ENCODE data around the gene SH3BP4. TPM values are rescaled to one million over a fixed set of nuclear protein-coding genes. Genes with fewer than 3 reads are reported as not detected.
A peak's percentile ranks its signal among the peaks of the same experiment; 100 is the strongest.

SH3BP4 gene
- polyA plus RNA-seq, 2 of the 4 experiments (the other 2 are of a cell fraction), result 22.6 to 35.7 TPM

- Histone ChIP-seq H3K27ac (no peak overlapping the region; a peak in 1 of 6 replicates), H3K4me3 (no peak overlapping the region), H3K9me3 (no peaks in the 10 kb centered on the region), H3K4me1 (peaks cover 41% of the 10 kb centered on the region), H3K4me2 (no peak overlapping the region)
- ATAC-seq (no peak), FAIRE-seq (no peak), DNase-seq (ENCODE audit: low read depth in 1 of 2, low spot score in 1 of 2) (no peak)
- WGBS (ENCODE audit: missing lambda C conversion rate), result 90% methylated on average over 14 of the region's 14 CpGs
- ChIA-PET CTCF (interaction anchor here (1.9 kb wide), 1 partner anchor 11 kb away, joined by 8 read pairs; no protein-coding TSS in a partner anchor), POLR2A (no interaction called here)
- TF ChIP-seq FOSB (CRISPR knock-in tag; IDR thresholded peaks at IDR 0.05), result no peak
- no peak for TF ChIP-seq BCL3 (IDR thresholded peaks at IDR 0.05)
- TF ChIP-seq GATA3 (IDR thresholded peaks at IDR 0.05; ENCODE audit: borderline replicate concordance), result no peak
- TF ChIP-seq ATOH8 (CRISPR knock-in tag; IDR thresholded peaks at IDR 0.05; ENCODE audit: low read depth), result no peak
- TF ChIP-seq ZNF302 (CRISPR knock-in tag; IDR thresholded peaks at IDR 0.05), result no peak
- no peak for TF ChIP-seq CHD2 (IDR thresholded peaks at IDR 0.05; ENCODE audit: low read length, partially characterized antibody)
- no peak for TF ChIP-seq TP53 (CRISPR knock-in tag; IDR thresholded peaks at IDR 0.05)
- TF ChIP-seq KDM5A (IDR thresholded peaks at IDR 0.05), result no peak
- no peak for TF ChIP-seq MAFK (IDR thresholded peaks at IDR 0.05; ENCODE audit: partially characterized antibody)
- no peak for TF ChIP-seq NR3C1 (IDR thresholded peaks at IDR 0.05)
- TF ChIP-seq HDAC2 (IDR thresholded peaks at IDR 0.05), result no peak
- TF ChIP-seq KDM1A (IDR thresholded peaks at IDR 0.05; ENCODE audit: low read depth), result no peak
- no peak for TF ChIP-seq NFE2L2 (conservative IDR thresholded peaks at IDR 0.05; ENCODE audit: low read length)
- TF ChIP-seq CBX8 (IDR thresholded peaks at IDR 0.05), result no peak
- no peak for TF ChIP-seq HOXB13 (CRISPR knock-in tag; IDR thresholded peaks at IDR 0.05; ENCODE audit: low read depth)
- no peak for TF ChIP-seq HEYL (CRISPR knock-in tag; IDR thresholded peaks at IDR 0.05)
- no peak for TF ChIP-seq RCOR1 (IDR thresholded peaks at IDR 0.05; ENCODE audit: low read depth, low read length)
- TF ChIP-seq MYC (IDR thresholded peaks at IDR 0.05; ENCODE audit: borderline replicate concordance, low read length), result no peak
Measured at GRCh38 chr2:234967201-234967869, 15.5 kb downstream of the SH3BP4 start.

- H3K4me2 ChIP-seq, result no peak overlapping the region
- WGBS (ENCODE audit: missing lambda C conversion rate), result 84% methylated on average over 5 of the region's 5 CpGs
- TF ChIP-seq FOSB (CRISPR knock-in tag; IDR thresholded peaks at IDR 0.05) (no peak), MAX (IDR thresholded peaks at IDR 0.05) (no peak)
- ChIA-PET POLR2A (no interaction called here), CTCF (interaction anchor here (1.1 to 1.9 kb wide), 2 partner anchors 11 to 422 kb away, joined by 4 to 8 read pairs; no protein-coding TSS in a partner anchor)
- no peak for ATAC-seq
- DNase-seq (ENCODE audit: low read depth in 1 of 2, low spot score in 1 of 2), result no peak
- H3K4me1 ChIP-seq, result peaks cover 46% of the 10 kb centered on the region
- no peak overlapping the region; a peak in 1 of 6 replicates for H3K27ac ChIP-seq
- FAIRE-seq, result no peak
- H3K9me3 ChIP-seq, result no peaks in the 10 kb centered on the region
- no peak overlapping the region for H3K4me3 ChIP-seq
Measured at GRCh38 chr2:234967870-234968208, 16.0 kb downstream of the SH3BP4 start.

GRCh38 chr2:234968631-234969305 is 17.0 kb downstream of the SH3BP4 start:
- H3K9me3 ChIP-seq, result no peaks in the 10 kb centered on the region
- TF ChIP-seq CBX8 (IDR thresholded peaks at IDR 0.05) (no peak), TP53 (CRISPR knock-in tag; IDR thresholded peaks at IDR 0.05) (no peak), RCOR1 (IDR thresholded peaks at IDR 0.05; ENCODE audit: low read depth, low read length) (no peak), EP300 (IDR thresholded peaks at IDR 0.05) (no peak), GATA3 (IDR thresholded peaks at IDR 0.05; ENCODE audit: borderline replicate concordance) (no peak), TFCP2L1 (CRISPR knock-in tag; IDR thresholded peaks at IDR 0.05) (no peak), SMC3 (IDR thresholded peaks at IDR 0.05) (no peak), JUNB (IDR thresholded peaks at IDR 0.05) (no peak), HOXB5 (CRISPR knock-in tag; IDR thresholded peaks at IDR 0.05) (no peak)
- WGBS (ENCODE audit: missing lambda C conversion rate), result 88% methylated on average over 14 of the region's 14 CpGs
- ATAC-seq (no peak), DNase-seq (ENCODE audit: low read depth in 1 of 2, low spot score in 1 of 2) (no peak), FAIRE-seq (no peak)
- H3K4me3 ChIP-seq, result no peak overlapping the region
- ChIA-PET CTCF (interaction anchor here (0.9 to 1.1 kb wide), 2 partner anchors 11 to 423 kb away, joined by 3 to 4 read pairs; no protein-coding TSS in a partner anchor), POLR2A (no interaction called here)
- H3K27ac ChIP-seq, result peak overlapping the region in 1 of 2 experiments; percentile 70; a peak in 3 of 6 replicates
- H3K4me1 ChIP-seq, result peaks cover 50% of the 10 kb centered on the region
- H3K4me2 ChIP-seq, result no peak overlapping the region

Data from A549 (cell line).